GM12875 (cell line): ENCODE results near the gene NET1.

Experiments used
- H3K4me3 ChIP-seq: one replicate; pipeline ENCODE4 v1.5.1; 2011; ENCODE audit warnings: low read depth, low read length, control low read depth
- TF ChIP-seq, protein P1 (sequence below): IDR thresholded peaks from 2 replicates; pipeline ENCODE4 v1.5.1; 2011; ENCODE audit warnings: low read depth, mild to moderate bottlenecking, control low read depth, inconsistent platforms, low read length, moderate library complexity, borderline replicate concordance; ENCODE audit not compliant: insufficient read depth

The NET1 gene

DNA sequence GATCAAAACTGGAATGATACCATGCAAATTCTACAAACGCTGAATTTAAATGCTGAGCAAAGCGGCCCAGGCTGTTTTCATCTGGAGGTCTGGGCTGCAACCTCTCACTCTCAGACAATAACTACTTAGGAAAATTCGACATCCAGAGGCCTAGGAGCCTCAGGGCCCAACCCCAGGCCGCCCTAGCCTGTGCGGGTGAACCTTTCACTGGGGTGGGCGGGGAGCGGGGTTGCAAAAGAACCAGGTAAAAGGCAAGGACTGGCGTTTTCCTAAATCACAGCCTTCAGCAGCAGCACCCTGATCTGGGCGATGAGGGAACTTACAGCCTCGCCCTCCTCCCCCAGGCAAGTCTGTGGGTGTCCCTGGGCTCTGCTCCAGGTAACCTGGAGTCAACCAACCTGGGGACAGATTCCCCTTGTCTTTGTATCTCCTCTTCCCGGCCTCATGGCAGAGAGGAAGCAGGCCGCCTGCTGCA, 53.7 kb downstream of the NET1 start:
- TF ChIP-seq, protein P1, sequence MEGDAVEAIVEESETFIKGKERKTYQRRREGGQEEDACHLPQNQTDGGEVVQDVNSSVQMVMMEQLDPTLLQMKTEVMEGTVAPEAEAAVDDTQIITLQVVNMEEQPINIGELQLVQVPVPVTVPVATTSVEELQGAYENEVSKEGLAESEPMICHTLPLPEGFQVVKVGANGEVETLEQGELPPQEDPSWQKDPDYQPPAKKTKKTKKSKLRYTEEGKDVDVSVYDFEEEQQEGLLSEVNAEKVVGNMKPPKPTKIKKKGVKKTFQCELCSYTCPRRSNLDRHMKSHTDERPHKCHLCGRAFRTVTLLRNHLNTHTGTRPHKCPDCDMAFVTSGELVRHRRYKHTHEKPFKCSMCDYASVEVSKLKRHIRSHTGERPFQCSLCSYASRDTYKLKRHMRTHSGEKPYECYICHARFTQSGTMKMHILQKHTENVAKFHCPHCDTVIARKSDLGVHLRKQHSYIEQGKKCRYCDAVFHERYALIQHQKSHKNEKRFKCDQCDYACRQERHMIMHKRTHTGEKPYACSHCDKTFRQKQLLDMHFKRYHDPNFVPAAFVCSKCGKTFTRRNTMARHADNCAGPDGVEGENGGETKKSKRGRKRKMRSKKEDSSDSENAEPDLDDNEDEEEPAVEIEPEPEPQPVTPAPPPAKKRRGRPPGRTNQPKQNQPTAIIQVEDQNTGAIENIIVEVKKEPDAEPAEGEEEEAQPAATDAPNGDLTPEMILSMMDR: no peak
- H3K4me3 ChIP-seq: no peak overlapping the region

DNA sequence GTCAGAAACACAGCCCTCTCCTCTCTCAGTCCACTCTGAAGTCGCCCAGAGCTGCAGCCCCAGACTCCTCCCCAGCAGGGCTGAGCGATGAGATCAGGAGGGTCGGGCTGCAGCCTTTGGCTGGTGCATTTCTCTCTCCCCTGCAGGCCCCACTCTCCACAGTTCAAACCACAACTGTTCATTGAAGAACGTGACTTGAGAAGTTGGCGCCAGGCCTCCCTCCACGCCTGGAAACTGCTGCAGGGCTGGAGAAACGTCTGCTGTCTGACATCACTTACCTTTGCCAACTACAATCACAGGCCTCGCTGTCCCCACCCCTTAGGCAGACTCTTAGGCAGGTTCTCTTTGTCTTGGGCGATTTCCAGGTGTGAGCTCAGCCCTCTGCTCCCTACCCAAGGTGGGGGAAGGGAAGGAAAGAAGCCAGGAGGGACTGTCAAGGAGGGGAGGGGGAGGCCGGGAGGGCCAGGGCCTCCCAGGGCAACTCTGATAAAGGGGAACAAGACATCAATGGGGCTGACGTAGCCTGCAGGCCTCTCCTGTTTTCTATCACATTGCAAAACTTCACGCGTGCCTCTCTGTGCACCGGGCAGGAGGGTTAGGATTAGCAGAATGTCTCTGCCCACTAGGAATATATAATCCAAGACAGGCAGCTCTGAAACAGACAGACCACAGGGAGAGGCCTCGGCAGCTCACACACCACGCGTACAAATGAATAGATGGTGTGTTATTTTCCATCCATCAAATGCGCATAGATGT, 54.3 kb downstream of the NET1 start:
- no peak overlapping the region for H3K4me3 ChIP-seq
- TF ChIP-seq, protein P1: no peak

DNA sequence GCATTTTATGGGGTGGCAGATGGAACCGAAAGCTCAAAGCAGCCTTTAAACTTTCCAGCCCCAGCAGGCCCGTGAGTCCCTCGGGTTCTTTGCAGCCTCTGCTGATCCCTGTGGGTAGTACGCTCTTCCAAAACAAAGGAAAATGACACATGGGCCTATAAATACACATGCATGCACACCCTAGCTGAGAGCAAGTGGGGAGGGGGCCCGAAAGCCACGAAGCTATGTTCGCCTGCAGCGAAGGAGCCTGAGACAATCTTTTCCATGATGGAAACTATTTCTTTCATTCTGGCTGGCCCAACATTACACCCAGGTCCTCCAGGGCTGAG, 54.8 kb downstream of the NET1 start:
- no peak overlapping the region for H3K4me3 ChIP-seq

DNA sequence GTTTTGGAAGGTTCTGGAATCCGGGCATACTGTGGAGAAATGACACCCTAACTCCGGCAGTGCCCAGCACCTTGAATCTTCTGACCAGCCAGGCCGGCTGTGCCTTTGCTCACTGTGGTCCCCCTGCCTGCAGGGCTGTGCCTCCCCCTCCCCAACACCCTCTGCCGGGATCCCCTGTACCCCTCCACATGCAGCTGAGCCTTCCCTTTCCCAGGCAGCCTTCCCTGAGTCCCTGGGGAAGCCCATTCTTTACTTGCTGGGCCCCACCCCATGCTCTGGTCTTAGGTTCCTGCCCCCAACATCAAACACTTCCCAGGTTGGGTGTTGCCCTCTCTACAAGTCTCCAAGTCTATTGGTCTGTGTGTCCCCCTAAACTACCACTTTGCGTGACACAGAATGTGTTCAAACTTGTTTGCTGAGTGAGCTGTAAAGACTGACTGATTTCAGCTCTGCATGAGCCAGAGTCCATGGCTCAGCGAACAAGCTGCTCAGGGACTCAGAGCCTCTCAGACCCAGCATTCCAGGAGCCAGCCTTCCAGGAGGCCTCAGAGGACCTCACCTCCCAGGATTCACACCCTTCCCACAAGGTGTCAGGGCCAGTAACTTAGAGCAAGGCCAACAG, 55.4 kb downstream of the NET1 start:
- H3K4me3 ChIP-seq: no peak overlapping the region
- TF ChIP-seq, protein P1: no peak

More for the DNA sequence above, 54.8 kb downstream of the NET1 start:
- TF ChIP-seq, protein P1: no peak

DNA sequence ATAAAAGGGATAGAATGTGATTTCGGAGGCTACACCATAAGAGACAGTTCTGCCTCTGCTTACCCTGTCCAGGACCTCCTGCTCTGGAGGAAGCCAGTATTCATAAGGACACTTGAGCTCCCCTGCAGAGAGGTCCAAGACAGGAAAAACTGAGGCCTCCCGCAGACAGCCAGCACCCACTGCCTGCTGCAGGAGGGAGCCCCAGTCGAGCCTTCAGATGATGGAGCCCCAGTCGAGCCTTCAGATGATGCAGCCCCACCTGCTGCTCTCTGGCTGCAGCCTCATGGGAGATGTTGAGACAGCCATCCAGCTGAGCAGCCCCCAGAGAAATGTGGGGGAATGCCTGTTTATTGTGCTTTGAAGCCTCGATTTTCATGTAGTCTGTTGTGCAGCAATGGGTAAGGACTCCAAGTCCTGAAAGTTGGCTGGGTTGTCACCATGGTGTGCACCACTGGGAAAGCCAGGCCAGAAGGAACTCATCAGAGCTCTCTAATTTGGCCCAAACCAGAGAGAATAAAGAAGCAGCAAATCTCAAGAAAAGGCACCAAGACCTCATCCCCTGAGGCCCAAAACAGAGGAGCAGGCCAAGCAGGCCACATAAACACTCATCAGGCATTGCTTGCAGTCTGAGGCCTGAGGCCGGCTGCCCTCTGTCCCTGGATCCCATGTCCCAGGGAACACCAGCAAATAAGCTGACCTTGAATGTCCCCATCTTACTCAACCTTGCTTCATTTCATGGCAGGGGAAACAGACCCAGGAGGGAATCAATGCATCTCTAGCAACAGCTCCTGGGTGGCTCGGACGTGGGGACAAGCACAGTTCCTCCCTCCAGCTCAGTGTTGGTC, 56.1 kb downstream of the NET1 start:
- TF ChIP-seq, protein P1: no peak
- H3K4me3 ChIP-seq: no peak overlapping the region

DNA sequence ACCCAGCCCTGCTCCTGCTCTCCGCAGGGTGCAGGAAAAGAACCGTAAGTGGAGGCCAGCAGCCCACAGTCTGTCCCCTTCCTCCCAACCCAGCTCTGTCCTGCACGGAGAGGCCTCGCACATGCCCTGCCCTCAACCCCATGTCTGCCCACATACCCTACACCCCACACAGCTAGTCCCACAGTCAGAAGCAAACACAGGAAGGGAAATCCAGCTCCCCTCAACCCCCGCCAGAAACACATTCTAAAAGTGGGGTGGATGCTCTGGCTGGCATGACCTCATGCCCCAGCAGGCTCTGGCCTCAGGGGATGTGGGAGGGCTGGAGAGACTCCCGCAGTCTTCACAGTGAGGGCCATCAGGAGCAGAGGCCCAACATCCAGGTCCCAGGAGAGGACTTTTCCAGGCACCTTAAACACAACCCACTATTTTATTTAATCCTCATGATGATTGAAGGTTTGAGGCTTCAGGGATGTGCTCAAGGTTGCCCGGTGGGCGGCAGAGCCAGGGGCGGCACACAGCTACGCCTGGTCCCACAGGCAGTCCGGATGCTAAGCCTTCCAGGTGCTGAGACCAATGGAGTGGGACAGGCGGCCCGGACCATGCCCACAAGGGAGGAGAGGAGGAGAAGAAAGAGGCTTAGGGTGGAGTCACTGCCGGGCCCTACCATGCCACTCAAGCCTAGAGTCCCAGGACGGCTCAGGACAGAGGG, 57.1 kb downstream of the NET1 start:
- TF ChIP-seq, protein P1: no peak

More for the DNA sequence above, 57.1 kb downstream of the NET1 start:
- no peak overlapping the region for H3K4me3 ChIP-seq
